GM18517 (cell line): ENCODE results near the gene MIA2.
"Not testable (repeated sequence)": the region's sequence is repeated elsewhere in the genome, so short reads cannot be mapped to it uniquely, and the experiment has no call there.

Source experiments
- ATAC-seq: cut with Tn5 transposase; IDR thresholded peaks from one replicate; pipeline ENCODE4 v1.9.1; 2021; ENCODE audit warnings: mild to moderate bottlenecking, moderate library complexity; ENCODE audit not compliant: unreplicated experiment

Gene MIA2

GRCh38 chr14:39319381-39319780 lies 85.7 kb downstream of the MIA2 start:
- ATAC-seq = no peak

DNA sequence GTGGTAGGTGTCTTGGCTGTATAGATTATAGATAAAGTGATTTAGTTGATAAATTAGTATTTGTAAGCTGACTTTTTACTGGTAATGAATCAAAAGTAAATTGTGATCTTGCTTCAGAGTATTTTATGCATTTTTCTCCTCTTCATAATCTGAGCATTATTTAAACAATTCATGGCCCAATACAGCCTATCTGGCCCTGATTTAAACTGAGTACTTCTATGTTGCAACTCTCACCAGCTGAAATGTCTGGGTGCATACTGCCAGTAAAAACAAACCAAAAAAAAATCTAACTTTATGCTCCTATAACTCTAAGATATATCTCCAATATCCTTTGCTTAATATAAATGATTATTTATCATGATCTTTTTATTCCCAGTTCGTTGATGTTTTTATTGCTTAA lies 86.6 kb downstream of the MIA2 start:
- no peak for ATAC-seq

DNA sequence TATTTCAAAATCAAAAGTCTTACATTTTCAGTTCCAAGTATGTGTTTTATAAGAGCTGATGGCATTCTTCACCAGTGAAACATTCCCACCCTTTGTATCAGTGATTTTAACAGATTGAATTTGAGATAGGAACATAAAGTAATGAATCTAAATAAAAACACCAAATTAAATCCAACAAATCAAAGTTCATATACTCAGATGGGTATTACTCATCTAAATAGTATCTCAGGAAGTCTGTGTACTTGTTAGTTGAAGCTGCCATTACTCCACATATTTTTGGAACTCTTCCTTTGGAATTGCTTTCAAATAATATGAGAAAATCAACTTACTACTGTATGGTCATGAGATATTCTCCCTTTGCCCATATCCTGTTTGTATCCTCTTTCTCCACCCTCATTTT lies 89.1 kb downstream of the MIA2 start:
- ATAC-seq = no peak

GRCh38 chr14:39324097-39324496 lies 90.4 kb downstream of the MIA2 start:
- no peak for ATAC-seq

DNA sequence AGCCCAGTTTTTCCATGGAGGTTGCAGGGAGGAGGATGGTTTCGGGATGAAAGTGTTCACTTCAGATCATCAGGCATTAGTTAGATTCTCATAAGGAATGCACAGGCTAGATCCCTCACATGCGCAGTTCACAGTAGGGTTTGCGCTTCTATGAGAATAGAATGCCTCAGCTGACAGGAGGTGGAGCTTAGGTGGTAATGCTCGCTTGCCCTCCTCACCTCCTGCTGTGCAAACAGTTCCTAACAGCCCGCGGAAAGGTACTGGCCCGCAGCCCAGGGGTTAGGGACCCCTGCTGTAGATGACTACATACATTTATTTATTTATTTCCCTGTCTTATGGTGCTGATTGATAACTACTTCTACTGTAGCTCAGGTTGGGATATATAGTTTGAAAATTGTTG lies 105.3 kb downstream of the MIA2 start:
- no peak for ATAC-seq

GRCh38 chr14:39341126-39341525 lies 107.4 kb downstream of the MIA2 start:
- not testable (repeated sequence) for ATAC-seq

DNA sequence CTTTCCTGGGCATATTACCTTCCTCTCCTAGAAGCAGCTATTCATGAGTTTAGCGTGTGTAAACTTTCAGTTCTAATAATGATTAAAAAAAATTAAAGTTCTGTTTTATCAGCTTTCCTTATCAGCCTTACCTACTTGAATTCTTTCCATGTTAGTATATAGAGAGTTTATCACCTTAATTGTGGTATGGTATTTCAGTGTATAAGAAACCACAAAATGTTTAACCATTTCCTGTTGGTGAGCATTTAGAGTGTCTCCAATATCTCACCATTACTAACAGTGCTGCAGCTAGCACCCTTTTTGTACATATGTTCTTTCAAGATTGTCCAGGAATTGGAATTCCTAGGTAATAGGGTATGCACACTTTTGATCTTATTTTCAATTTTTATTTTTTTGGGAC lies 109.1 kb downstream of the MIA2 start:
- ATAC-seq = no peak

DNA sequence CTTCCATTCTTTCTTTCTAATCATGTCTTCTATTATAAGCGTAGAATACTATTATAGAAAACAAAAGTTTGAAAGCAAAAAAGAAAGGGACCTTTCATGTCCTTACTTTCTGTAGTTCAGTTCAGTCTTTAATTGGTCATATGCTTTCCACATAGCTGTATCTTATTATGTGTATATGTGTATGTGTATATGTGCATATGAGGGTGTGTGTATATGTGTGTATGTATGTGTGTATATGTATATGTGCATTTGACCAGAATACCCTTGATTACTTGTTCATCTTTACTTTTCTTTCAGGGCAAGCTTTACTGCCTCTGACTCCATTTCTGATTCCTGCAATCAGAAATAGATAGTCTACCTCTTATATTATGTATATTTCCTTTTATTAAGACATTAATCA lies 109.9 kb downstream of the MIA2 start:
- ATAC-seq = no peak

GRCh38 chr14:39350866-39351265 lies 117.2 kb downstream of the MIA2 start:
- ATAC-seq = no peak

DNA sequence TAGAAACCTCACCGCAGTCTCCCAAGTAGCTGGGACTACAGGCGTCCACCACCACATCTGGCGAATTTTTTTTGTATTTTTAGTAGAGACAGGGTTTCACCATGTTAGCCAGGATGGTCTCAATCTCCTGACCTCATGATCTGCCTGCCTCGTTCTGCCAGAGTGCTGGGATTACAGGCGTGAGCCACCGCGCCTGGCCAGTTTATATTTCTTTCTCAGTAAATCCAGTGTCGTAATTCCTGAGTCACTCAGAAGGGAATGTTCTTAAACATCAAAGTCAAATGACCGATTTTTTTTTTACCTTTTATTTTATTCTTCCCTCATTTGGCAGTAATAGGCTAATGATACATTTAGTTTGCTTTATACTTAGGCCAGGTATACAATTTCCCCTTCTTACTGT lies 118.0 kb downstream of the MIA2 start:
- no peak for ATAC-seq

- not testable (repeated sequence) for ATAC-seq
These were observed 125.4 kb downstream of the MIA2 start for GRCh38 chr14:39359069-39359468.

GRCh38 chr14:39360316-39360715 lies 126.6 kb downstream of the MIA2 start:
- no peak for ATAC-seq

DNA sequence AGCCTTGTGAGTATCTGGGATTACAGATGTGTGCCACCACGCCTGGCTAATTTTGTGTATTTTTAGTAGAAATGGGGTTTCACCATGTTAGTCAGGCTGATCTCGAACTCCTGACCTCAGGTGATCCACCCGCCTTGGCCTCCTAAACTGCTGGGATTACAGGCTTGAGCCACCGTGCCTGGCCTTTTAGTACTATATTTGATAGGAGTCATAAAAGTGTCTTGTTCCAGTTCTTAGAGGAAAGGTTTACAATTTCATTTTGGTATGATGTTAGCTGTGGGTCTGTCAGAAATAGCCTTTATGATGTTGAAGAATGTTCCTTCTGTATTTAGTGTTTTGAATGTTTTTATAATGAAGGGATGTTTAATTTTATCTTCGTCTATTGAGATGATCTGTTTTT lies 127.8 kb downstream of the MIA2 start:
- ATAC-seq = not testable (repeated sequence)

- no peak for ATAC-seq
These were observed 130.8 kb downstream of the MIA2 start for GRCh38 chr14:39364509-39364908.

- no peak for ATAC-seq
These were observed 131.6 kb downstream of the MIA2 start for GRCh38 chr14:39365354-39365753.

GRCh38 chr14:39366460-39367386 lies 133.0 kb downstream of the MIA2 start:
- no peak for ATAC-seq

DNA sequence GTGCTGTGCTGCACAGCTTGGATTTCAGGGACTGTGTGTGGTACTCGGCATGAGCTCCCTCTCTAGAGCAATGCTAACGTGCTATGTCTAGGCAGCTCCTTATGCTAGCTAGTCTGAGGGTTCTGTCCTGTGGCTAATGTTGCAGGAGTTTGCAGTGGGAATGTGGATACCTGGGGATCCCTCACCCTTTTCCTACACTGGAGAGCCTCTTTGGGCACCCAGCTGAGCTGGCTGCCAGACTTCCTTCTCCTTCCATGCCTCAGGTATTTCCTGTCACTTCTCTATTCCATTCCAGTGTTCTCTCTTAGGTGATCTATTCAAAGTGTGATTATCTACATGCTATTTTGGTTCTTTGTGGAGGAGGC lies 133.7 kb downstream of the MIA2 start:
- no peak for ATAC-seq

GRCh38 chr14:39368261-39368959 lies 134.7 kb downstream of the MIA2 start:
- no peak for ATAC-seq

- no peak for ATAC-seq
These were observed 135.3 kb downstream of the MIA2 start for GRCh38 chr14:39369029-39369428.

DNA sequence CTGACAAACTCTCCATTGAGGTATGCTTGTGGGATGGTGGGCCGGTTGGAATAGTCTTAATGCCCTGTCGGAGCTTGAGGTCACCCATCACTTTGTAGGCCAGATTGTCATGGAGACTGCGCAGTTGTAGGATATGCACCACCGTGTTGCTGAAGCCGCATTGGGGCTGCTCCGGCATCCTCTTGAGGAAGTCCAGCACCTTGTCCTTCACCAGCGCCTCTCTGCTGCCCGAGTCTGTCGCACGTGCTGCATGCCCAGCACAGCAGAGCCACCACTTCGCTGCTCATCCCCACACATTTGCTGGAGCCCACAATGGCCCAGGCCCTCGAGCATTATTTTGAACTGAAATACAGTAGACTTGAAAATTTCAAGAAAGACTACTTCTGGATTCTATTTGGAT lies 136.7 kb downstream of the MIA2 start:
- ATAC-seq = no peak

GRCh38 chr14:39372656-39373055 lies 138.9 kb downstream of the MIA2 start:
- no peak for ATAC-seq

DNA sequence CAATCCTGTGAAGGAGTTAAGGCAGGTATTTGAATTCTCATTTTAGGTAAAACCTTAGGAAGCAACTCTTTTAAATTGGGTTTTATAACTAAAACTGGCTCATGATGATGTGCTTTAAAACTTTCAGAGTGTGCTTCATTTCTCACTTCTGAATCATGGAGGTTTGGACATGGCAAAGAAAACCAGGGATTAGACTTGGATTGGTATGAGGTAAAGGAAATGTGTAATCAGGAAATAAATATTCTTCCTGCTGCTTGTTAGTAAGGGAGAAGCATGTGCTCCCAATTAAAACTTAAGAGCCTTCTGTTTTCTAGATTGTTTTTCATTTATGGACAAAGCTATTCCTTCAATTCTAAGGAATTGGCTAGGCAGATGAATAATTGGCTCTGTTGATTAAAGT lies 141.1 kb downstream of the MIA2 start:
- ATAC-seq = no peak
